ENCODE data around the gene RBMS2.

RBMS2 gene

GRCh38 chr12:56565510-56566101 is 44.0 kb downstream of the RBMS2 start:
- ATAC-seq, result no peak
- TF ChIP-seq ISL1 (CRISPR knock-in tag; IDR thresholded peaks at IDR 0.05) (no peak), PPARA (CRISPR knock-in tag; IDR thresholded peaks at IDR 0.05; ENCODE audit: borderline replicate concordance) (no peak), CSDC2 (CRISPR knock-in tag; IDR thresholded peaks at IDR 0.05) (no peak), ZFP3 (CRISPR knock-in tag; IDR thresholded peaks at IDR 0.05) (no peak), SNAI2 (CRISPR knock-in tag; IDR thresholded peaks at IDR 0.05) (no peak), TCF4 (CRISPR knock-in tag; IDR thresholded peaks at IDR 0.05; ENCODE audit: borderline replicate concordance) (no peak), ARNTL (CRISPR knock-in tag; IDR thresholded peaks at IDR 0.05; ENCODE audit: borderline replicate concordance, low read depth) (no peak), ZFP30 (CRISPR knock-in tag; IDR thresholded peaks at IDR 0.05) (no peak), ZNF565 (CRISPR knock-in tag; conservative IDR thresholded peaks at IDR 0.05; ENCODE audit: low read depth) (no peak), PATZ1 (CRISPR knock-in tag; IDR thresholded peaks at IDR 0.05; ENCODE audit: borderline replicate concordance) (no peak), OSR1 (CRISPR knock-in tag; IDR thresholded peaks at IDR 0.05) (no peak)

- no peak for TF ChIP-seq CREB5 (CRISPR knock-in tag; IDR thresholded peaks at IDR 0.05; ENCODE audit: low read depth)
- TF ChIP-seq ZFP3 (CRISPR knock-in tag; IDR thresholded peaks at IDR 0.05), result no peak
- TF ChIP-seq PPARA (CRISPR knock-in tag; IDR thresholded peaks at IDR 0.05; ENCODE audit: borderline replicate concordance), result no peak
- TF ChIP-seq BACH2 (CRISPR knock-in tag; IDR thresholded peaks at IDR 0.05; ENCODE audit: borderline replicate concordance), result no peak
- TF ChIP-seq ZNF8 (CRISPR knock-in tag; IDR thresholded peaks at IDR 0.05), result no peak
- no peak for TF ChIP-seq ZC3H10 (CRISPR knock-in tag; IDR thresholded peaks at IDR 0.05)
- no peak for TF ChIP-seq ARNTL (CRISPR knock-in tag; IDR thresholded peaks at IDR 0.05; ENCODE audit: borderline replicate concordance, low read depth)
- no peak for TF ChIP-seq CSRNP3 (CRISPR knock-in tag; IDR thresholded peaks at IDR 0.05)
- TF ChIP-seq ESRRG (CRISPR knock-in tag; IDR thresholded peaks at IDR 0.05), result no peak
- no peak for TF ChIP-seq SNAI2 (CRISPR knock-in tag; IDR thresholded peaks at IDR 0.05)
- no peak for TF ChIP-seq OSR1 (CRISPR knock-in tag; IDR thresholded peaks at IDR 0.05)
- no peak for TF ChIP-seq RARB (CRISPR knock-in tag; IDR thresholded peaks at IDR 0.05)
- no peak for TF ChIP-seq GLIS3 (CRISPR knock-in tag; IDR thresholded peaks at IDR 0.05)
- TF ChIP-seq PATZ1 (CRISPR knock-in tag; IDR thresholded peaks at IDR 0.05; ENCODE audit: borderline replicate concordance), result no peak
- TF ChIP-seq TCF4 (CRISPR knock-in tag; IDR thresholded peaks at IDR 0.05; ENCODE audit: borderline replicate concordance), result no peak
- no peak for TF ChIP-seq TOX (CRISPR knock-in tag; IDR thresholded peaks at IDR 0.05; ENCODE audit: borderline replicate concordance)
- TF ChIP-seq ZFP30 (CRISPR knock-in tag; IDR thresholded peaks at IDR 0.05), result no peak
- TF ChIP-seq ISL1 (CRISPR knock-in tag; IDR thresholded peaks at IDR 0.05), result no peak
- TF ChIP-seq POU6F1 (CRISPR knock-in tag; IDR thresholded peaks at IDR 0.05; ENCODE audit: borderline replicate concordance, low read depth), result no peak
- no peak for ATAC-seq
These were observed 46.5 kb downstream of the RBMS2 start for GRCh38 chr12:56568146-56568545.

DNA sequence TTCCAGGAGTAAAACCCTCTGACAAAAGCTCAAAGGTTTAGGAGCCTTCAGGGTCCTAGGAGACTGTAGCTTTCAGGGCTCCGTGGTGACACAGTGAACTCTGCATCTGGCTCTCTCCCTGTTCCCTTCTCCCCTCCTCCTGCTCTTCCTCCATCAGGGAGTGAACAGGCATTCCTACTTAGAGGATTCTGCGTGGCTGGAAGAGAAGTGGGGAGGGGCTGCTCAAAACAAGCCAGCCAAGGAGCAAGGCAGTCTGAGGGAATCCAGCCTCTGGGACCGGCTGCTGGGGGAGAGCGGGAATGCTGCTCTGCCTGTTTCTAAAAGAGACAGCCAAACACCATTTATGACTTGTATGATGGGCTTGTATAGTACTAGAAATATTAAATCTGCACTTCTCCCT is 49.5 kb downstream of the RBMS2 start:
- ATAC-seq, result no peak
- TF ChIP-seq ZNF8 (CRISPR knock-in tag; IDR thresholded peaks at IDR 0.05) (no peak), GLIS3 (CRISPR knock-in tag; IDR thresholded peaks at IDR 0.05) (no peak), ARNTL (CRISPR knock-in tag; IDR thresholded peaks at IDR 0.05; ENCODE audit: borderline replicate concordance, low read depth) (no peak), BACH2 (CRISPR knock-in tag; IDR thresholded peaks at IDR 0.05; ENCODE audit: borderline replicate concordance) (no peak), POU6F1 (CRISPR knock-in tag; IDR thresholded peaks at IDR 0.05; ENCODE audit: borderline replicate concordance, low read depth) (no peak), ZNF70 (CRISPR knock-in tag; IDR thresholded peaks at IDR 0.05) (no peak), CSDC2 (CRISPR knock-in tag; IDR thresholded peaks at IDR 0.05) (no peak), TCF4 (CRISPR knock-in tag; IDR thresholded peaks at IDR 0.05; ENCODE audit: borderline replicate concordance) (no peak), OSR1 (CRISPR knock-in tag; IDR thresholded peaks at IDR 0.05) (no peak), ESRRG (CRISPR knock-in tag; IDR thresholded peaks at IDR 0.05) (no peak), RARB (CRISPR knock-in tag; IDR thresholded peaks at IDR 0.05) (no peak)
- TF ChIP-seq, protein P1, sequence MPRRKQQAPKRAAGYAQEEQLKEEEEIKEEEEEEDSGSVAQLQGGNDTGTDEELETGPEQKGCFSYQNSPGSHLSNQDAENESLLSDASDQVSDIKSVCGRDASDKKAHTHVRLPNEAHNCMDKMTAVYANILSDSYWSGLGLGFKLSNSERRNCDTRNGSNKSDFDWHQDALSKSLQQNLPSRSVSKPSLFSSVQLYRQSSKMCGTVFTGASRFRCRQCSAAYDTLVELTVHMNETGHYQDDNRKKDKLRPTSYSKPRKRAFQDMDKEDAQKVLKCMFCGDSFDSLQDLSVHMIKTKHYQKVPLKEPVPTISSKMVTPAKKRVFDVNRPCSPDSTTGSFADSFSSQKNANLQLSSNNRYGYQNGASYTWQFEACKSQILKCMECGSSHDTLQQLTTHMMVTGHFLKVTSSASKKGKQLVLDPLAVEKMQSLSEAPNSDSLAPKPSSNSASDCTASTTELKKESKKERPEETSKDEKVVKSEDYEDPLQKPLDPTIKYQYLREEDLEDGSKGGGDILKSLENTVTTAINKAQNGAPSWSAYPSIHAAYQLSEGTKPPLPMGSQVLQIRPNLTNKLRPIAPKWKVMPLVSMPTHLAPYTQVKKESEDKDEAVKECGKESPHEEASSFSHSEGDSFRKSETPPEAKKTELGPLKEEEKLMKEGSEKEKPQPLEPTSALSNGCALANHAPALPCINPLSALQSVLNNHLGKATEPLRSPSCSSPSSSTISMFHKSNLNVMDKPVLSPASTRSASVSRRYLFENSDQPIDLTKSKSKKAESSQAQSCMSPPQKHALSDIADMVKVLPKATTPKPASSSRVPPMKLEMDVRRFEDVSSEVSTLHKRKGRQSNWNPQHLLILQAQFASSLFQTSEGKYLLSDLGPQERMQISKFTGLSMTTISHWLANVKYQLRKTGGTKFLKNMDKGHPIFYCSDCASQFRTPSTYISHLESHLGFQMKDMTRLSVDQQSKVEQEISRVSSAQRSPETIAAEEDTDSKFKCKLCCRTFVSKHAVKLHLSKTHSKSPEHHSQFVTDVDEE (CRISPR knock-in tag; IDR thresholded peaks at IDR 0.05), result no peak
